ENCODE results near the gene VPREB3.

VPREB3 gene

GRCh38 chr22:23782252-23782651 is 28.0 kb upstream of the VPREB3 start:
- no peak for DNase-seq

- peak; percentile 73 for DNase-seq
These were observed 27.4 kb upstream of the VPREB3 start for GRCh38 chr22:23781511-23782183.

GRCh38 chr22:23781065-23781464 is 26.8 kb upstream of the VPREB3 start:
- DNase-seq: no peak

GRCh38 chr22:23780146-23780748 is 26.0 kb upstream of the VPREB3 start:
- DNase-seq: no peak

- DNase-seq: no peak
These were observed 25.5 kb upstream of the VPREB3 start for GRCh38 chr22:23779731-23780130.

GRCh38 chr22:23779083-23779482 is 24.9 kb upstream of the VPREB3 start:
- DNase-seq: no peak

GRCh38 chr22:23778577-23778900 is 24.3 kb upstream of the VPREB3 start:
- DNase-seq: no peak

- no peak for DNase-seq
These were observed 23.8 kb upstream of the VPREB3 start for GRCh38 chr22:23777776-23778576.

GRCh38 chr22:23775779-23776375 is 21.7 kb upstream of the VPREB3 start:
- DNase-seq: no peak

GRCh38 chr22:23774922-23775436 is 20.8 kb upstream of the VPREB3 start:
- DNase-seq: no peak

- no peak for DNase-seq
These were observed 20.1 kb upstream of the VPREB3 start for GRCh38 chr22:23774114-23774921.

- no peak for DNase-seq
These were observed 19.4 kb upstream of the VPREB3 start for GRCh38 chr22:23773483-23774113.

GRCh38 chr22:23772649-23773473 is 18.6 kb upstream of the VPREB3 start, which contains the start of gene MMP11:
TSS of gene MMP11 (plus strand) at chr22:23772849. CDS start at chr22:23772871, 22 bp downstream.
- no peak for DNase-seq

GRCh38 chr22:23772315-23772648 is 18.1 kb upstream of the VPREB3 start:
- no peak for DNase-seq

- no peak for DNase-seq
These were observed 15.2 kb upstream of the VPREB3 start for GRCh38 chr22:23769321-23769965.

- DNase-seq: peak; percentile 27
These were observed 13.7 kb upstream of the VPREB3 start, which contains the start of gene CHCHD10 for GRCh38 chr22:23767673-23768548. TSS of gene CHCHD10 (minus strand) at chr22:23767972. CDS start at chr22:23767874, 98 bp downstream.

- no peak for DNase-seq
These were observed 13.1 kb upstream of the VPREB3 start for GRCh38 chr22:23767303-23767672.

GRCh38 chr22:23764899-23765881 is 11.0 kb upstream of the VPREB3 start:
- DNase-seq: no peak
